Ascending aorta (tissue), 2 donors: Measurements from ENCODE around the gene TSC1. TPM values are rescaled to one million over a fixed set of nuclear protein-coding genes. Genes with fewer than 3 reads are reported as not detected.
"Not testable (repeated sequence)": the region's sequence is repeated elsewhere in the genome, so short reads cannot be mapped to it uniquely, and the experiment has no call there.

Source experiments
- DNase-seq, 2 donors: peaks; one replicate each; pipeline ENCODE4 v3.0.0-alpha.2; 2019; ENCODE audit warnings: low spot score in 2 of 2
- H3K27ac ChIP-seq, 2 donors: fragments of 200-600 bp; sonication (generic); one replicate each; pipeline ENCODE4 v1.5.1; 2016 to 2017; ENCODE audit warnings: mild to moderate bottlenecking in 1 of 2
- H3K27me3 ChIP-seq: fragments of 200-600 bp; sonication (generic); one replicate; pipeline ENCODE4 v1.5.1; 2017
- H3K36me3 ChIP-seq, 2 donors: fragments of 200-600 bp; sonication (generic); one replicate each; pipeline ENCODE4 v1.5.1; 2016
- H3K4me1 ChIP-seq, 2 donors: fragments of 200-600 bp; sonication (generic); one replicate each; pipeline ENCODE4 v1.5.1; 2016 to 2017; ENCODE audit warnings: mild to moderate bottlenecking in 1 of 2
- H3K4me3 ChIP-seq, 2 donors: fragments of 200-600 bp; sonication (generic); one replicate each; pipeline ENCODE4 v1.5.1; 2016 to 2017; ENCODE audit warnings: mild to moderate bottlenecking in 1 of 2
- H3K9me3 ChIP-seq, 2 donors: fragments of 200-600 bp; sonication (generic); one replicate each; pipeline ENCODE4 v1.5.1; 2016
- intact Hi-C: fragments of 100-400 bp; cut with DNase I; formaldehyde crosslinking; loops from one replicate; pipeline ENCODE4 v1.15.1; 2023
- total RNA-seq: library from RNA; depleted of rRNA; stranded (reverse); fragments of >200 nt; gene quantifications from one replicate; pipeline ENCODE4 v1.1.0, GENCODE V29; 2016
- TF ChIP-seq, protein P1 (sequence below), 3 experiments: fragments of 200-600 bp in 2 of 3; fragments of 450-650 bp in 1 of 3; sonication (generic) in 2 of 3; IDR thresholded peaks; one replicate each; pipeline ENCODE4 v1.5.1; 2016 to 2019; ENCODE audit warnings: antibody characterized with exemption in 3 of 3, mild to moderate bottlenecking in 1 of 3, moderate library complexity in 1 of 3

The TSC1 gene
- total RNA-seq: 39.8 TPM

DNA sequence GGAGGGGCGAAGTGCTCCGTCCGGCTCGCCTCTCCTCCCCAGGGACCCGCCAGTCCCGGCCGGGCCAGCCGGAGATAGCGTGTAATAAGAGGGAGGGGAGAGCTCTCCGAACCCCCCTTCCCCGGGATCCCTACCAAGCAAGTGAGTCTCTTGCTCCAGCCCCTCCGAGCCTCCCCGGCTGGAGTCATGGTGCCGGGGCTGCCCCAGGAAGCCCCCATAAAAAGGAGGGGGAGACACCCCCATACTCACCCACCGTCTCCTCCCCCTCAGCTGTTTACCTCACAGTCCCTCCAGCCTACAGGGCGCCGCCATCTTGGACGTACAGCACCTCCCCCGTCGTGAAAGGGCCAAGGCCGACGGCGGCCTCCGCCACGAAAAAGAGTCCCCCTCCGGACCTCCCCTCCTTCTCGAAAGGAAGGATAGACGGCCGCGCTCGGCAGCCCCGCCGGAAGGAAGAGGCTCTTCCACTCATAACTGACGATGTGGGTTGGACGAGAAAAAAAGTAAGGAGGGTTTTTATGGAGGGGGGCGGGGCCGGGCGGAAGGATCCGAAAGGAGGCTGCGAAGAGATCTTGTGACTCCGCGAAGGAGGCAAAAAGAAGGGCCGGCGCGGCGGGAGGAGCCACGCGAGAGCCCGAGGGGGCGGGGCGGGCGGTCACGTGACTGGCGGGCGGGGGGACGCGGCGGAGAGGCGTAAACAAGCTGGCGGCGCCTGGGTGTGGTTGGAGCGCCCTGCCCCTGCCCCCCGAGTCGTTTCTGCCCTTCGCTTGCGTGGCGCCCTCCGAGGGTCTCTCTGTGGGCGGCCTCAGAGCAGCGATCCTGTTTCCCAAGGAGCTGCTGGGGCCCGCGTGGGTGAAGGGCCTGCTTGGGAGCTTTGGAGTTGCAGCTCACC is at the start of gene TSC1:
TSC1 (minus strand) TSS at position 323 of the 892 bp plus-strand sequence. CDS start 15,744 bp downstream, outside the sequence.
- H3K36me3 ChIP-seq: no peaks in the 10 kb centered on the region
- H3K27ac ChIP-seq: peak within 1 kb of the TSS; percentile 94 to 96
- peak within 1 kb of the TSS; percentile 69 to 82 for H3K4me3 ChIP-seq
- TF ChIP-seq, protein P1, sequence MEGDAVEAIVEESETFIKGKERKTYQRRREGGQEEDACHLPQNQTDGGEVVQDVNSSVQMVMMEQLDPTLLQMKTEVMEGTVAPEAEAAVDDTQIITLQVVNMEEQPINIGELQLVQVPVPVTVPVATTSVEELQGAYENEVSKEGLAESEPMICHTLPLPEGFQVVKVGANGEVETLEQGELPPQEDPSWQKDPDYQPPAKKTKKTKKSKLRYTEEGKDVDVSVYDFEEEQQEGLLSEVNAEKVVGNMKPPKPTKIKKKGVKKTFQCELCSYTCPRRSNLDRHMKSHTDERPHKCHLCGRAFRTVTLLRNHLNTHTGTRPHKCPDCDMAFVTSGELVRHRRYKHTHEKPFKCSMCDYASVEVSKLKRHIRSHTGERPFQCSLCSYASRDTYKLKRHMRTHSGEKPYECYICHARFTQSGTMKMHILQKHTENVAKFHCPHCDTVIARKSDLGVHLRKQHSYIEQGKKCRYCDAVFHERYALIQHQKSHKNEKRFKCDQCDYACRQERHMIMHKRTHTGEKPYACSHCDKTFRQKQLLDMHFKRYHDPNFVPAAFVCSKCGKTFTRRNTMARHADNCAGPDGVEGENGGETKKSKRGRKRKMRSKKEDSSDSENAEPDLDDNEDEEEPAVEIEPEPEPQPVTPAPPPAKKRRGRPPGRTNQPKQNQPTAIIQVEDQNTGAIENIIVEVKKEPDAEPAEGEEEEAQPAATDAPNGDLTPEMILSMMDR (IDR thresholded peaks at IDR 0.05): no peak
- intact Hi-C loops: loop anchor here (1.0 to 10.0 kb wide), 5 partner anchors 66 to 1080 kb away; partner anchors contain the start of genes AK8, BRD3OS, GTF3C4 and GTF3C5
- peaks cover 0 to 14% of the 10 kb centered on the region in 2 donors for H3K4me1 ChIP-seq
- peak; percentile 76 to 97 for DNase-seq
- no peaks in the 10 kb centered on the region for H3K9me3 ChIP-seq
- H3K27me3 ChIP-seq: no peaks in the 10 kb centered on the region

DNA sequence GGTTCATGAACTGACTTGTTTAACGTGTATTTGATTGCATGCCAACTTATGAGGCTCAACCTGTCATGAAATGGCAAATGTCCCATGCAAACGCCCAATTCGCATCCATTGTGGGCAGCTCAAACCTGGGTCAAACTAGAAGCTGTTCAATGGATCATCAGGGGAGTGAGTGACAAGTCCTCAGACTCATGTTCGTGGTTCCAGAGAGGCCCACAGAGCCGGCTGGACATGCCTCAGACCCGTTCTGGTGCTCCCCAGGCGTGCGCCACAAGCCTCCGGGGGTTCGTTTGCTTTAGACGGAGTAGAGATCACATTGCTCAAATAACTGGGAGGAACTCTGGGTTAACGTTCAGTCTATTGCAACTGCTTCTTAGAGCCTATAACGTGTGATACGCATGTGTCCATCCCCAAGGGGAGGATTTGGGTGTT is 49.1 kb upstream of the TSC1 start:
- Histone ChIP-seq H3K4me3 (no peak overlapping the region), H3K4me1 (no peaks in the 10 kb centered on the region), H3K36me3 (no peaks in the 10 kb centered on the region), H3K27me3 (no peaks in the 10 kb centered on the region), H3K9me3 (no peaks in the 10 kb centered on the region), H3K27ac (no peak overlapping the region)
- no peak for DNase-seq
- intact Hi-C loops: no loop called here
- TF ChIP-seq, protein P1 (IDR thresholded peaks at IDR 0.05): no peak

DNA sequence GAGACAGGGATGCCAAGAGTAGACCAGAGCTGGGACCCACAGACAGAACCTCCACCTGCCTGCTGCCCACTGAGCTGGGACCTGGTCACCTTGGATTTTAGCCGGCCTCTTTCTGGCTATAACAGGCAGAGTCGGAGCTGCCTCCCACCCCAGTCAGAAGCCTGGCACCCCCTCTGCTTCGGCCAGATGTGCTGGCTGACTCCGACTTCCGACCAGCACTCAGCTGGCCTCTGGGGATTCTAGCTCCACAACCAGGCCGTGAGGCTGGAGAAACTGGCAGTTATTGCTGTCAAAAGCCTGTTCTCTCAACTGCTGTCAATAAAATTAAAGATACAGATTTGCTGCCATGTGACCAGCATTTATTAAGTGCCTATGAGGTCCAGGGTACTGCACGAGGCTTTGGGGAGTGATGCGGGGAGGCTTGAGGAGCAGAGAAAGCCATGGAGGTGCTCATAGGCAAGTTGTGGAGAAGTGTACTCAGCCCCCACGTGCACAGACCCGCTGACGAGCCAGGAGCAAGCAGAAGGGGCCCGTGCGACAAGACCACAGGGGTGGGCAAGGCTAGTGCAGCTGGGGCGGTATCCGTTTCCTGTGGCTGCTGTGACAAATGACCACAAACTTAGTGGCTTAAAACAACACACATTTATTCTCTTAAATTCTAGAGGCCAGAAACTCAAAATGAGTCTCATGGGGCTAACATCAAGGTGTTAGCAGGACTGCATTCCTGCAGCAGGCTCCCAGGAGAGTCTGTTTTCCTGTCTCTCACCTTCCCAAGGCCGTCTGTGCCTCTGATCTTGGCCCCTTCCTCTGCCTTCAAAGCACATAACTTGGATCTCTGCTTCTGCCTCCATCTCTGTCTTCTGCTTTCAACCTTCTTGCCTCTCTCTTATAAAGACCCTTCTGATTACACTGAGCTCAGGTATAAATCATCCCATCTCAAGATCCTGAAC is 47.2 kb upstream of the TSC1 start:
- TF ChIP-seq, protein P1 (IDR thresholded peaks at IDR 0.05): no peak

DNA sequence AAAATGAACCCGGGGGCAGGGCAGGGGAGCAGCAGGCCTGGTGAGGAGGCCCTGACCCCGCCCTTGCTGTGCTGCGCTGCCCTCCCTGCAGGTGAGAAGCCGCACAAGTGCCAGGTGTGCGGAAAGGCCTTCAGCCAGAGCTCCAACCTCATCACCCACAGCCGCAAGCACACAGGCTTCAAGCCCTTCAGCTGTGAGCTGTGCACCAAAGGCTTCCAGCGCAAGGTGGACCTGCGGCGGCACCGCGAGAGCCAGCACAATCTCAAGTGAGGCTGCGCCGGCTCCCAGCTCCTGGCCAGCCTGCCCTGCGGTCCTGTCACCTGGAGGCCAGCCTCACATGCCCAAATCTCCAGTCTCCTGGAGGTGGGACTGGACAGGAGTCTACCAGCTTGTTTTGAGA is 46.4 kb upstream of the TSC1 start:
- H3K4me3 ChIP-seq: no peak overlapping the region
- no peaks in the 10 kb centered on the region for H3K4me1 ChIP-seq
- no peaks in the 10 kb centered on the region for H3K27me3 ChIP-seq
- intact Hi-C loops: no loop called here
- no peaks in the 10 kb centered on the region for H3K36me3 ChIP-seq
- H3K27ac ChIP-seq: no peak overlapping the region
- no peak for DNase-seq
- no peaks in the 10 kb centered on the region for H3K9me3 ChIP-seq
- TF ChIP-seq, protein P1 (IDR thresholded peaks at IDR 0.05): no peak

More for the DNA sequence above, 47.2 kb upstream of the TSC1 start:
- Histone ChIP-seq H3K4me3 (no peak overlapping the region), H3K9me3 (no peaks in the 10 kb centered on the region), H3K27me3 (no peaks in the 10 kb centered on the region), H3K4me1 (no peaks in the 10 kb centered on the region), H3K36me3 (no peaks in the 10 kb centered on the region), H3K27ac (no peak overlapping the region)
- intact Hi-C loops: no loop called here
- DNase-seq: no peak

DNA sequence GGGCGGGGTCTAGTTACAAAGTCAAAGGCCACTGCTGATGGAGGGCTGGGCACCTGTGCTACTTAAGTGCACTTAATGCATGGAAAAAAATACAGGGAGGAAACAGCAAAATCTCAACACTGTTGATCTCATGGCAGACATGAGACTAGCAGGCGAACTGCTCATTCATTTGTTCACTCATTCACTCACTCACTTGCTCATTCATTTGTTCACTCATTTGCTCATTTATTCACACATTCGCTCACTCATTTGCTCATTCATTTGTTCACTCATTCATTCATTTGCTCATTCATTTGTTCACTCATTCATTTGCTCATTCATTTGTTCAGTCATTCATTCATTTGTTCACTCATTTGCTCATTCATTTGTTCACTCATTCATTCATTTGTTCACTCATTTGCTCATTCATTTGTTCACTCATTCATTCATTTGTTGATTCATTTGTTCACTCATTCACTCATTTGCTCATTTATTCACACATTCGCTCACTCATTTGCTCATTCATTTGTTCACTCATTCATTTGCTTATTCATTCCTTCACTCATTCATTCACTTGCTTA is 45.7 kb upstream of the TSC1 start:
- H3K4me1 ChIP-seq: not testable (repeated sequence)

More for the DNA sequence above, 45.7 kb upstream of the TSC1 start:
- DNase-seq, H3K27ac ChIP-seq, H3K4me3 ChIP-seq, H3K36me3 ChIP-seq, intact Hi-C loops, H3K9me3 ChIP-seq, H3K27me3 ChIP-seq: not testable (repeated sequence)
